Measurements from ENCODE around the gene GBP7.
"Not testable (repeated sequence)": the region's sequence is repeated elsewhere in the genome, so short reads cannot be mapped to it uniquely, and the experiment has no call there.

Gene GBP7

GRCh38 chr1:89169166-89169565 lies 6.6 kb downstream of the GBP7 start:
- no peak for DNase-seq

GRCh38 chr1:89167590-89168230 lies 8.1 kb downstream of the GBP7 start:
- peak in 1 of 3 experiments; percentile 23 for DNase-seq

GRCh38 chr1:89166705-89167104 lies 9.1 kb downstream of the GBP7 start:
- no peak for DNase-seq

- DNase-seq = no peak
Observed at GRCh38 chr1:89165811-89166210, 10.0 kb downstream of the GBP7 start.

- no peak for DNase-seq
Observed at GRCh38 chr1:89151047-89151446, 24.8 kb downstream of the GBP7 start.

GRCh38 chr1:89149976-89150375 lies 25.8 kb downstream of the GBP7 start:
- no peak for DNase-seq

GRCh38 chr1:89149229-89149628 lies 26.6 kb downstream of the GBP7 start:
- DNase-seq = peak in 2 of 3 experiments; percentile 3 to 10

- peak in 2 of 3 experiments; percentile 33 to 70 for DNase-seq
Observed at GRCh38 chr1:89147678-89148658, 27.8 kb downstream of the GBP7 start.

GRCh38 chr1:89146721-89147120 lies 29.1 kb downstream of the GBP7 start:
- DNase-seq = no peak

- no peak for DNase-seq
Observed at GRCh38 chr1:89143484-89143883, 32.3 kb downstream of the GBP7 start.

GRCh38 chr1:89142160-89142559 lies 33.6 kb downstream of the GBP7 start:
- DNase-seq = no peak

- DNase-seq = no peak
Observed at GRCh38 chr1:89133747-89134146, 42.1 kb downstream of the GBP7 start.

GRCh38 chr1:89130716-89131115 lies 45.1 kb downstream of the GBP7 start:
- no peak for DNase-seq

- DNase-seq = no peak
Observed at GRCh38 chr1:89129911-89130310, 45.9 kb downstream of the GBP7 start.

- DNase-seq = not testable (repeated sequence)
Observed at GRCh38 chr1:89128003-89128458, 47.8 kb downstream of the GBP7 start.

- DNase-seq = not testable (repeated sequence)
Observed at GRCh38 chr1:89126602-89127565, 48.9 kb downstream of the GBP7 start.

GRCh38 chr1:89125913-89126580 lies 49.8 kb downstream of the GBP7 start, which contains the start of gene GBP2:
Gene GBP2 (minus strand): TSS chr1:89126114. CDS start chr1:89121966, 4,148 bp downstream.
- DNase-seq = no peak

GRCh38 chr1:89125240-89125912 lies 50.4 kb downstream of the GBP7 start:
- DNase-seq = no peak

GRCh38 chr1:89121641-89122040 lies 54.2 kb downstream of the GBP7 start:
- DNase-seq = no peak

GRCh38 chr1:89114662-89115061 lies 61.1 kb downstream of the GBP7 start:
- DNase-seq = no peak

- DNase-seq = no peak
Observed at GRCh38 chr1:89112871-89113613, 62.8 kb downstream of the GBP7 start.

Data from NCI-H1417 (cell line).